Left lung (tissue), 14 donors: ENCODE data around the gene RNU1-1. TPM values are rescaled to one million over a fixed set of nuclear protein-coding genes. Genes with fewer than 3 reads are reported as not detected.
A peak's percentile ranks its signal among the peaks of the same experiment; 100 is the strongest.
"Not testable (repeated sequence)": the region's sequence is repeated elsewhere in the genome, so short reads cannot be mapped to it uniquely, and the experiment has no call there.

Experiments used
- ATAC-seq: fragments of 200-7000 bp; cut with Tn5 transposase; one replicate; pipeline ENCODE4 v1.9.1; 2020; ENCODE audit warnings: moderate library complexity
- DNase-seq, 4 donors: peaks; one replicate each; pipeline ENCODE4 v3.0.0-alpha.2; 2013 to 2020
- H3K27ac ChIP-seq, 2 donors: fragments of 200-600 bp; sonication (generic) in 1 of 2; one replicate each; pipeline versions ENCODE4 v1.5.0 to v1.8.0; 2020 to 2021
- H3K27me3 ChIP-seq, 2 donors: fragments of 200-600 bp; sonication (generic) in 1 of 2; one replicate each; pipeline versions ENCODE4 v1.5.0 to v1.8.0; 2020 to 2021
- H3K36me3 ChIP-seq, 2 donors: fragments of 200-600 bp; sonication (generic) in 1 of 2; one replicate each; pipeline versions ENCODE4 v1.5.0 to v1.8.0; 2020 to 2021
- H3K4me1 ChIP-seq, 2 donors: fragments of 200-600 bp; one replicate each; pipeline ENCODE4 v1.8.0; 2021
- H3K4me3 ChIP-seq, 2 donors: fragments of 200-600 bp; sonication (generic) in 1 of 2; one replicate each; pipeline versions ENCODE4 v1.5.0 to v1.8.0; 2020 to 2021; ENCODE audit warnings: mild to moderate bottlenecking in 1 of 2
- H3K9me3 ChIP-seq, 2 donors: fragments of 200-600 bp; sonication (generic) in 1 of 2; one replicate each; pipeline versions ENCODE4 v1.5.0 to v1.8.0; 2020 to 2021
- intact Hi-C, 2 donors: fragments of 100-400 bp; cut with DNase I; formaldehyde crosslinking; loops; one replicate each; pipeline versions ENCODE4 v1.11.2 to v1.14.2; 2022
- long read RNA-seq, 12 donors: library from polyadenylated mRNA in 2 of 12; unstranded in 2 of 12; transcript quantifications; one replicate each; pipeline ENCODE4 v2.0.0 and lab custom pipeline, GENCODE V29; 2019 to 2026
- polyA plus RNA-seq, 6 donors: library from polyadenylated mRNA; unstranded; fragments of 120-200 nt; gene quantifications; one replicate each; pipeline ENCODE4 v1.2.1, GENCODE V29; 2013; ENCODE audit not compliant: insufficient read length in 6 of 6
- total RNA-seq, 2 donors: library from RNA; stranded (reverse); fragmentation: NEBNext Ultra II Directional; extraction: Animal tissue kit (Norgen Biotek cat#: 25700); gene quantifications; one replicate each; pipeline ENCODE4 v1.2.1, GENCODE V29; 2021
- donor health status: DM: no; HTN: yes; CAD: no.
- donor health status: DM: no; HTN: no; CAD: no.

RNU1-1 gene
- total RNA-seq (1,000 to 10,000 TPM; 2,748 to 3,444 TPM), polyA plus RNA-seq (1 to 10 TPM; 1.5 to 9.4 (median 2.1) TPM)
- long read RNA-seq, donor 1, result 0 reads
- long read RNA-seq, donor 2, result 0 reads
- long read RNA-seq, donor 3, result 0 reads
- long read RNA-seq, donor 4, result 0 reads
- long read RNA-seq, donor 5, partial matches to known transcripts, result 0 of 2 reads
- long read RNA-seq, donor 5, other reads (novel, unspliced or antisense), result 0 of 2 reads
- long read RNA-seq, donor 6, result 0 reads
- long read RNA-seq, donor 7, partial matches to known transcripts, result 0 of 1 reads
- long read RNA-seq, donor 7, other reads (novel, unspliced or antisense), result 0 of 1 reads
- long read RNA-seq, donor 8, result 0 reads
- long read RNA-seq, donor 9, result 0 reads
- long read RNA-seq, donor 10, result 0 reads
- long read RNA-seq, donor 11, result 0 reads
- long read RNA-seq, donor 12, result 0 reads

GRCh38 chr1:16514107-16515055 is at the start of gene RNU1-1:
Gene RNU1-1, minus strand, starts transcription at chr1:16514285.
- Histone ChIP-seq H3K27me3 (peaks cover 0 to 18% of the 10 kb centered on the region in 2 donors), H3K27ac (peak within 1 kb of the TSS; percentile 85), H3K4me3 (peak within 1 kb of the TSS; percentile 22 to 37)
- H3K36me3 ChIP-seq, intact Hi-C loops, H3K9me3 ChIP-seq, H3K4me1 ChIP-seq: not testable (repeated sequence)
- DNase-seq (peak; percentile 85 to 92 (median 88)), ATAC-seq (peak; percentile 76)

GRCh38 chr1:16561035-16561434 is 47.0 kb upstream of the RNU1-1 start:
- H3K36me3 ChIP-seq, DNase-seq, H3K4me3 ChIP-seq, H3K27me3 ChIP-seq, H3K4me1 ChIP-seq, intact Hi-C loops, H3K27ac ChIP-seq, H3K9me3 ChIP-seq, ATAC-seq: not testable (repeated sequence)

GRCh38 chr1:16560498-16560897 is 46.4 kb upstream of the RNU1-1 start:
- H3K4me3 ChIP-seq, H3K27ac ChIP-seq, H3K9me3 ChIP-seq, intact Hi-C loops, H3K27me3 ChIP-seq, H3K36me3 ChIP-seq, H3K4me1 ChIP-seq, ATAC-seq: not testable (repeated sequence)
- peak in 1 of 4 donors; percentile 57 for DNase-seq

GRCh38 chr1:16559688-16560087 is 45.6 kb upstream of the RNU1-1 start:
- ATAC-seq, H3K27me3 ChIP-seq, H3K9me3 ChIP-seq, DNase-seq, H3K36me3 ChIP-seq, H3K4me1 ChIP-seq, H3K27ac ChIP-seq, intact Hi-C loops, H3K4me3 ChIP-seq: not testable (repeated sequence)

- H3K27me3 ChIP-seq, intact Hi-C loops, H3K9me3 ChIP-seq, H3K36me3 ChIP-seq, H3K4me3 ChIP-seq, ATAC-seq, DNase-seq, H3K4me1 ChIP-seq, H3K27ac ChIP-seq: not testable (repeated sequence)
Observed at GRCh38 chr1:16557034-16557433, 42.9 kb upstream of the RNU1-1 start.

- H3K4me3 ChIP-seq, H3K4me1 ChIP-seq, DNase-seq, H3K27me3 ChIP-seq, H3K36me3 ChIP-seq, ATAC-seq, intact Hi-C loops, H3K27ac ChIP-seq, H3K9me3 ChIP-seq: not testable (repeated sequence)
Observed at GRCh38 chr1:16553244-16553643, 39.2 kb upstream of the RNU1-1 start.

GRCh38 chr1:16550212-16550918 is 36.3 kb upstream of the RNU1-1 start:
- H3K9me3 ChIP-seq, H3K36me3 ChIP-seq, intact Hi-C loops, ATAC-seq, H3K27me3 ChIP-seq, H3K4me1 ChIP-seq, DNase-seq, H3K4me3 ChIP-seq, H3K27ac ChIP-seq: not testable (repeated sequence)

GRCh38 chr1:16549545-16549944 is 35.5 kb upstream of the RNU1-1 start:
- DNase-seq, H3K4me3 ChIP-seq, ATAC-seq, H3K27ac ChIP-seq, H3K27me3 ChIP-seq, H3K36me3 ChIP-seq, H3K9me3 ChIP-seq, intact Hi-C loops, H3K4me1 ChIP-seq: not testable (repeated sequence)

- DNase-seq, ATAC-seq, H3K9me3 ChIP-seq, intact Hi-C loops, H3K36me3 ChIP-seq, H3K4me1 ChIP-seq, H3K27ac ChIP-seq, H3K27me3 ChIP-seq, H3K4me3 ChIP-seq: not testable (repeated sequence)
Observed at GRCh38 chr1:16547502-16548241, 33.6 kb upstream of the RNU1-1 start.

- H3K9me3 ChIP-seq, H3K36me3 ChIP-seq, intact Hi-C loops, H3K27me3 ChIP-seq, H3K4me3 ChIP-seq, ATAC-seq, H3K27ac ChIP-seq, H3K4me1 ChIP-seq: not testable (repeated sequence)
- DNase-seq, result peak in 1 of 4 donors; percentile 25
Observed at GRCh38 chr1:16545682-16546095, 31.6 kb upstream of the RNU1-1 start.

- DNase-seq, intact Hi-C loops, H3K36me3 ChIP-seq, H3K9me3 ChIP-seq, H3K4me1 ChIP-seq, H3K4me3 ChIP-seq, ATAC-seq, H3K27ac ChIP-seq: not testable (repeated sequence)
- H3K27me3 ChIP-seq, result peaks cover under 1 to 15% of the 10 kb centered on the region in 2 donors
Observed at GRCh38 chr1:16540421-16540893, 26.4 kb upstream of the RNU1-1 start.

- ATAC-seq, intact Hi-C loops, H3K27ac ChIP-seq, H3K36me3 ChIP-seq, H3K4me3 ChIP-seq, H3K9me3 ChIP-seq, H3K4me1 ChIP-seq, DNase-seq: not testable (repeated sequence)
- H3K27me3 ChIP-seq, result peaks cover 10 to 43% of the 10 kb centered on the region in 2 donors
Observed at GRCh38 chr1:16537528-16537927, 23.4 kb upstream of the RNU1-1 start.
